ENCODE data around the gene DYRK1B. TPM values are rescaled to one million over a fixed set of nuclear protein-coding genes. Genes with fewer than 3 reads are reported as not detected.

DYRK1B gene
- total RNA-seq, 2 experiments from 2014 or later = 3.0 to 9.2 TPM

- ChIA-PET POLR2A (no interaction called here), CTCF (ENCODE audit: unreplicated experiment) (no interaction called here)
- Histone ChIP-seq H4K20me1 (ENCODE audit: insufficient read depth, low read length) (no peaks in the 10 kb centered on the region), H3K4me3 (ENCODE audit: low read depth, low read length, poor library complexity, severe bottlenecking) (no peak overlapping the region), H3K4me1 (ENCODE audit: insufficient read depth, low read length, poor library complexity, severe bottlenecking) (peaks cover 4% of the 10 kb centered on the region), H2AFZ (ENCODE audit: low read length) (no peak overlapping the region), H3K9me3 (ENCODE audit: low read length) (no peaks in the 10 kb centered on the region), H3K36me3 (ENCODE audit: insufficient read depth, low read length) (no peaks in the 10 kb centered on the region), H3K79me2 (ENCODE audit: insufficient read depth, low read depth, low read length) (no peaks in the 10 kb centered on the region), H3K9me2 (ENCODE audit: insufficient read depth, low read length) (no peaks in the 10 kb centered on the region), H3K4me2 (ENCODE audit: low read length) (no peak overlapping the region), H3K27ac (ENCODE audit: low read depth, low read length, poor library complexity, severe bottlenecking) (no peak overlapping the region)
- DNase-seq (ENCODE audit: low spot score) = no peak
- TF ChIP-seq EZH2phosphoT487 (IDR thresholded peaks at IDR 0.05; ENCODE audit: borderline replicate concordance, low read depth, low read length) = no peak
- BruUV-seq (replicated peaks) = no TSS peak
- intact Hi-C loops (cut with micrococcal nuclease; ENCODE audit: unreplicated experiment) = no loop called here
These were observed 37.9 kb downstream of the DYRK1B start for GRCh38 chr19:39796000-39796498.

GRCh38 chr19:39795001-39795400 lies 39.0 kb downstream of the DYRK1B start:
- no peak for TF ChIP-seq EZH2phosphoT487 (IDR thresholded peaks at IDR 0.05; ENCODE audit: borderline replicate concordance, low read depth, low read length)
- no peak for TF ChIP-seq CTCF (conservative IDR thresholded peaks at IDR 0.05; ENCODE audit: low read length)
- ChIA-PET POLR2A (no interaction called here), CTCF (ENCODE audit: unreplicated experiment) (interaction anchor here (0.5 kb wide), 1 partner anchor 51 kb away, joined by 3 read pairs; the partner anchor contains the start of gene FBL)
- no peak overlapping the region for H2AFZ ChIP-seq (ENCODE audit: low read length)
- no peaks in the 10 kb centered on the region for H3K79me2 ChIP-seq (ENCODE audit: insufficient read depth, low read depth, low read length)
- DNase-seq (ENCODE audit: low spot score) = peak; percentile 31
- H3K9me3 ChIP-seq (ENCODE audit: low read length) = no peaks in the 10 kb centered on the region
- H4K20me1 ChIP-seq (ENCODE audit: insufficient read depth, low read length) = no peaks in the 10 kb centered on the region
- peaks cover 4% of the 10 kb centered on the region for H3K4me1 ChIP-seq (ENCODE audit: insufficient read depth, low read length, poor library complexity, severe bottlenecking)
- BruUV-seq (replicated peaks) = no TSS peak
- H3K27ac ChIP-seq (ENCODE audit: low read depth, low read length, poor library complexity, severe bottlenecking) = no peak overlapping the region
- H3K9me2 ChIP-seq (ENCODE audit: insufficient read depth, low read length) = no peaks in the 10 kb centered on the region
- intact Hi-C loops (cut with micrococcal nuclease; ENCODE audit: unreplicated experiment) = no loop called here
- no peak overlapping the region for H3K4me2 ChIP-seq (ENCODE audit: low read length)
- H3K4me3 ChIP-seq (ENCODE audit: low read depth, low read length, poor library complexity, severe bottlenecking) = no peak overlapping the region
- H3K36me3 ChIP-seq (ENCODE audit: insufficient read depth, low read length) = no peaks in the 10 kb centered on the region

- CTCF ChIA-PET (ENCODE audit: unreplicated experiment) = interaction anchor here (1.4 to 1.5 kb wide), 2 partner anchors 40 to 52 kb away, joined by 4 to 7 read pairs; no protein-coding TSS in a partner anchor
- no peak overlapping the region for H3K27ac ChIP-seq (ENCODE audit: low read depth, low read length, poor library complexity, severe bottlenecking)
- peaks cover 4% of the 10 kb centered on the region for H3K4me1 ChIP-seq (ENCODE audit: insufficient read depth, low read length, poor library complexity, severe bottlenecking)
- no peaks in the 10 kb centered on the region for H3K36me3 ChIP-seq (ENCODE audit: insufficient read depth, low read length)
- peak; percentile 85 for DNase-seq (ENCODE audit: low spot score)
- POLR2A ChIA-PET = interaction anchor here (0.7 to 1.4 kb wide), 4 partner anchors 18 to 762 kb away, joined by 3 to 4 read pairs (median 3); partner anchors contain the start of gene PSMC4
- H3K9me3 ChIP-seq (ENCODE audit: low read length) = peaks cover 7% of the 10 kb centered on the region
- H3K79me2 ChIP-seq (ENCODE audit: insufficient read depth, low read depth, low read length) = no peaks in the 10 kb centered on the region
- intact Hi-C loops (cut with micrococcal nuclease; ENCODE audit: unreplicated experiment) = loop anchor here (1.0 to 2.0 kb wide), 2 partner anchors 51 to 178 kb away; partner anchors contain the start of gene PSMC4
- no peaks in the 10 kb centered on the region for H3K9me2 ChIP-seq (ENCODE audit: insufficient read depth, low read length)
- H4K20me1 ChIP-seq (ENCODE audit: insufficient read depth, low read length) = no peaks in the 10 kb centered on the region
- TF ChIP-seq CTCF (conservative IDR thresholded peaks at IDR 0.05; ENCODE audit: low read length) = peak; percentile 98
- no peak for TF ChIP-seq EZH2phosphoT487 (IDR thresholded peaks at IDR 0.05; ENCODE audit: borderline replicate concordance, low read depth, low read length)
- no TSS peak for BruUV-seq (replicated peaks)
- peak overlapping the region; percentile 64 for H2AFZ ChIP-seq (ENCODE audit: low read length)
- H3K4me3 ChIP-seq (ENCODE audit: low read depth, low read length, poor library complexity, severe bottlenecking) = peak overlapping the region; percentile 66
- H3K4me2 ChIP-seq (ENCODE audit: low read length) = peak overlapping the region; percentile 70
These were observed 40.9 kb downstream of the DYRK1B start for GRCh38 chr19:39792999-39793546.

Data from OCI-LY7 (cell line).